SK-N-MC (cell line): ENCODE data around the gene MTMR2.
A peak's percentile ranks its signal among the peaks of the same experiment; 100 is the strongest.

Experiments
- DNase-seq: peaks from one replicate; pipeline ENCODE4 v3.0.0-alpha.2; 2011; ENCODE audit warnings: low read depth, low spot score
- H3K27ac ChIP-seq: fragments of 200-600 bp; sonication (generic); 2 replicates; pipeline ENCODE4 v1.5.1; 2016; ENCODE audit warnings: mixed run types
- H3K36me3 ChIP-seq: fragments of 200-600 bp; sonication (generic); 2 replicates; pipeline ENCODE4 v1.6.1; 2017; ENCODE audit warnings: antibody characterized with exemption, low read length, mixed read lengths; ENCODE audit not compliant: insufficient read depth
- H3K4me3 ChIP-seq: fragments of 200-600 bp; sonication (generic); 2 replicates; pipeline ENCODE4 v1.5.1; 2016
- H3K9ac ChIP-seq: fragments of 200-600 bp; sonication (generic); 2 replicates; pipeline ENCODE4 v1.8.0; 2017; ENCODE audit warnings: mixed run types, mixed read lengths; ENCODE audit not compliant: insufficient read length
- H3K9me3 ChIP-seq: fragments of 200-600 bp; sonication (generic); 2 replicates; pipeline ENCODE4 v1.6.1; 2017; ENCODE audit warnings: low read depth, mild to moderate bottlenecking, antibody characterized with exemption, low read length, moderate library complexity, mixed read lengths
- EZH2 ChIP-seq: fragments of 200-600 bp; sonication (generic); IDR thresholded peaks from one replicate; pipeline ENCODE4 v1.6.1; 2017; ENCODE audit warnings: antibody characterized with exemption
- FOXP2 ChIP-seq: optimal IDR thresholded peaks from 2 replicates; pipeline ENCODE3; 2011; ENCODE audit warnings: mild to moderate bottlenecking, moderate library complexity; ENCODE audit not compliant: insufficient read depth; ENCODE audit errors: extremely low read length, control extremely low read depth
- POLR2AphosphoS5 ChIP-seq: IDR thresholded peaks from 2 replicates; pipeline ENCODE4 v1.6.1; 2012; ENCODE audit warnings: mild to moderate bottlenecking, low read depth, low read length, borderline replicate concordance

MTMR2 gene

DNA sequence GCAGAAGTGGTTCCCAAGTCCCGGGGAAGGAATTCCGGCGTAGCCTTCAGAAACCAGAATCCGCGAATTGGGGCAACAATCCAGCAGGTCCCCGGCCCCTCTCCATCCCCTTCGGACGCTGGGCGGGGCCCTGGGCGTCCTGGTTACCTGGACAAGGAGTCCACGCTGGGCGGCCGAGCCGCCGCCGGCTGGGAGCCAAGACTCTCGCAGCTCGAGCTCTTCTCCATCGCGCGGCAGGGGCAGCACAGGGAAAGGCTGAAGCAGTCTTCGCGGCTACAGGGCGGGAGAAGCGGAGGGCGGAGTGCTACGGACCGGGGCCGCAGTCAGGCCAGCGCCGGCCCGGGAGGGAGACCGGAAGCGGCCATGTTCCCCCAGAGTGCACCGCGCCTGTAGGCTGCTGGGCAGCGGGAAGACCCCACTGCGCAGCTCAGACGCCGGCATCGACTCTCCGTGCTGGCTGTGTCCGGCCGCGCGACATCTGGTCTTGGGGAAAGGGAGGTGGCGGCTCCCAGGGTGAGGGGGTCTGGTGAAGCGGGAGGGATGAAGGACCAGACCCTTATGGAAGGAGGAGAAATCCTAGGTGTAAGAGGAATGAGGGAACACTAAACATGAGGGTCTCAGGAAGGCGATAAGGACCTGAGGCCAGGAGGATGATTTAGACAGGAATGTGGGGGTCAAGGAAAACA is at the start of gene MTMR2:
Gene MTMR2, minus strand, starts transcription at position 380 of the 686 bp plus-strand sequence. Its CDS starts 153 bp downstream, at position 227.
- no peak for DNase-seq
- TF ChIP-seq EZH2 (no peak), POLR2AphosphoS5 (peak; percentile 96)
- Histone ChIP-seq H3K9me3 (no peaks in the 10 kb centered on the region), H3K27ac (peak within 1 kb of the TSS; percentile 73), H3K9ac (peak within 1 kb of the TSS; percentile 85), H3K4me3 (peak within 1 kb of the TSS; percentile 83), H3K36me3 (no peaks in the 10 kb centered on the region)

GRCh38 chr11:95972060-95972459 is 48.2 kb upstream of the MTMR2 start:
- H3K9ac ChIP-seq = no peak overlapping the region
- no peaks in the 10 kb centered on the region for H3K9me3 ChIP-seq
- no peaks in the 10 kb centered on the region for H3K36me3 ChIP-seq
- no peak overlapping the region for H3K27ac ChIP-seq
- TF ChIP-seq EZH2 (no peak), POLR2AphosphoS5 (no peak), FOXP2 (no peak)
- no peak for DNase-seq
- H3K4me3 ChIP-seq = no peak overlapping the region

DNA sequence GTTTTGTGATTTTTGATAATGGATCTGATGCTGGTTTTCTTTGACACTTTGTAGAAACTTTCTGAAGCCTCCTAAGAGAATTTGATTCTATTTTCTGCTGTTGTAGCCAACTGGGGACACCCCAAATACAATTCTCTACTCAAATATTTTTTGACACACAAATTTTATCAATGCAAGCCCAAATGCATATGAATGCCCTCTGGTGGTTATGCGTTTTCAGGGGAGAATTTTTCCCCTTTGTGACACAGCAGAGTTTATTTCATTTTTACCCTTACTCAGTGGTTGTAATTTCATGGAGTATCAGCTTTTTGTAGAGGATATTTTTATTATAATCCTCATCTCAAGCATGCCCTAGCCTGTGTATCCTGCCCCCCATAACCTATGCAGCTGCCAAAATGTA is 44.7 kb upstream of the MTMR2 start:
- Histone ChIP-seq H3K9ac (no peak overlapping the region), H3K9me3 (no peaks in the 10 kb centered on the region), H3K4me3 (no peak overlapping the region), H3K36me3 (no peaks in the 10 kb centered on the region), H3K27ac (no peak overlapping the region)
- no peak for DNase-seq
- TF ChIP-seq POLR2AphosphoS5 (no peak), EZH2 (no peak), FOXP2 (no peak)

- TF ChIP-seq FOXP2 = no peak
- no peak for TF ChIP-seq POLR2AphosphoS5
- TF ChIP-seq EZH2 = no peak
- no peak overlapping the region for H3K27ac ChIP-seq
- no peaks in the 10 kb centered on the region for H3K9me3 ChIP-seq
- no peak for DNase-seq
- H3K4me3 ChIP-seq = no peak overlapping the region
- H3K9ac ChIP-seq = no peak overlapping the region
- no peaks in the 10 kb centered on the region for H3K36me3 ChIP-seq
Measured at GRCh38 chr11:95964281-95964680, 40.4 kb upstream of the MTMR2 start.

GRCh38 chr11:95961758-95962157 is 37.9 kb upstream of the MTMR2 start:
- TF ChIP-seq POLR2AphosphoS5 = no peak
- no peak for TF ChIP-seq FOXP2
- no peak for TF ChIP-seq EZH2
- H3K4me3 ChIP-seq = no peak overlapping the region
- no peak overlapping the region for H3K9ac ChIP-seq
- H3K27ac ChIP-seq = no peak overlapping the region
- DNase-seq = no peak
- no peaks in the 10 kb centered on the region for H3K36me3 ChIP-seq
- no peaks in the 10 kb centered on the region for H3K9me3 ChIP-seq

DNA sequence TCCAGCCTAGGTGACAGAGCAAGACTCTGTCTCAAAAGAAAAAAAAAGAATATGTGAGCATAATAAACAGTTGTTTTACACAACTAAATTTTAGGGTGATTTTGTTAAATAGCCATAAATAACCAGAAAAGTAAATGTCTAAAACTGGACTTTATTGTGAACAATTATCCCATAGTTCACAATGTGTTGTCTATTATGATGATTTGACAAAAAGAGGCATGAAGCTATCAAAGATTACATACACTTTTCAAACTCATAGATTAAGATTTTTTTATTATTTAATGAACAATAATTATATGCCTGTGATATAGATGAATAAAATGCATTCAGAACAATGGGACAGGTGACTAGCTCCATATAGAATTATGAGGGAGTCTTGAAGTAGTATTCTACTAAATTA is 27.0 kb upstream of the MTMR2 start:
- H3K9ac ChIP-seq = no peak overlapping the region
- H3K36me3 ChIP-seq = no peaks in the 10 kb centered on the region
- H3K4me3 ChIP-seq = no peak overlapping the region
- no peak for DNase-seq
- TF ChIP-seq EZH2 (no peak), POLR2AphosphoS5 (no peak), FOXP2 (no peak)
- no peaks in the 10 kb centered on the region for H3K9me3 ChIP-seq
- H3K27ac ChIP-seq = no peak overlapping the region

GRCh38 chr11:95948637-95949036 is 24.7 kb upstream of the MTMR2 start:
- Histone ChIP-seq H3K4me3 (no peak overlapping the region), H3K9me3 (peaks cover 3% of the 10 kb centered on the region; the same call in 1 of the 2 replicates), H3K27ac (no peak overlapping the region), H3K36me3 (no peaks in the 10 kb centered on the region), H3K9ac (no peak overlapping the region)
- TF ChIP-seq FOXP2 = no peak
- no peak for TF ChIP-seq EZH2
- no peak for DNase-seq

- no peaks in the 10 kb centered on the region for H3K36me3 ChIP-seq
- H3K27ac ChIP-seq = no peak overlapping the region
- peaks cover 3% of the 10 kb centered on the region; the same call in 1 of the 2 replicates for H3K9me3 ChIP-seq
- DNase-seq = no peak
- no peak overlapping the region for H3K9ac ChIP-seq
- H3K4me3 ChIP-seq = no peak overlapping the region
- TF ChIP-seq POLR2AphosphoS5 (no peak), FOXP2 (no peak), EZH2 (no peak)
Measured at GRCh38 chr11:95944623-95945022, 20.7 kb upstream of the MTMR2 start.

DNA sequence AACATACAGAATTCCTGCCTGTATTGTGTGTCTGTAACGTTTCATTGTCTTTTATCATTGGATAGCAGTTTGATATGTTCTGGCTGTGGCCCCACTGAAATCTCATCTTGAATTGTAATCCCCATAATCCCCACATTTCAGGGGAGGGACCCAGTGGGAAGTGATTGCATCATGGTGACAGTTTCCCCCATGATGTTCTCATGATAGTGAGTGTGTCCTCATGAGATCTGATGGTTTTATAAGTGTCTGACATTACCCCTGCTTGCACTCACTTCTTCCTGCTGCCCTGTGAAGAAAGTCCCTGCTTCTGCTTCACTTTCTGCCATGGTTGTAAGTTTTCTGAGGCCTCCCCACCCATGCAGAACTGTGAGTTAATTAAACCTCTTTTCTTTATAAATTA is 19.6 kb upstream of the MTMR2 start:
- no peak overlapping the region for H3K9ac ChIP-seq
- no peak for TF ChIP-seq FOXP2
- no peak for TF ChIP-seq EZH2

More for the DNA sequence above, 19.6 kb upstream of the MTMR2 start:
- Histone ChIP-seq H3K27ac (no peak overlapping the region), H3K9me3 (peaks cover 3% of the 10 kb centered on the region; the same call in 1 of the 2 replicates), H3K4me3 (no peak overlapping the region), H3K36me3 (no peaks in the 10 kb centered on the region)
- DNase-seq = no peak
